Measurements from ENCODE around the gene FUS.

GRCh38 chr16:31134091-31134571 lies 45.8 kb upstream of the FUS start:
- TF ChIP-seq SIN3B (IDR thresholded peaks at IDR 0.05; ENCODE audit: low read depth) (no peak), CTCF (IDR thresholded peaks at IDR 0.05 in 2 of 3, conservative IDR thresholded peaks at IDR 0.05 in 1 of 3; ENCODE audit: insufficient read depth in 2 of 3, low read depth in 1 of 3, low read length in 3 of 3) (no peak), ZZZ3 (IDR thresholded peaks at IDR 0.05) (no peak), ETV5 (CRISPR knock-in tag; IDR thresholded peaks at IDR 0.05; ENCODE audit: low read depth) (no peak), NRF1 (conservative IDR thresholded peaks at IDR 0.05 in 1 of 2, IDR thresholded peaks at IDR 0.05 in 1 of 2) (no peak), PCBP2 (IDR thresholded peaks at IDR 0.05; ENCODE audit: low read depth, low read length, poor library complexity, severe bottlenecking) (no peak), LCOR (CRISPR knock-in tag; IDR thresholded peaks at IDR 0.05) (no peak), EZH2 (IDR thresholded peaks at IDR 0.05; ENCODE audit: borderline replicate concordance, low read depth, low read length) (no peak), HIVEP1 (CRISPR knock-in tag; IDR thresholded peaks at IDR 0.05) (no peak), HDAC1 (IDR thresholded peaks at IDR 0.05) (no peak), EGR1 (conservative IDR thresholded peaks at IDR 0.05) (no peak), NFE2L1 (tag; IDR thresholded peaks at IDR 0.05; ENCODE audit: borderline replicate concordance, low read depth) (no peak), SREBF2 (CRISPR knock-in tag; IDR thresholded peaks at IDR 0.05) (no peak)
- TF ChIP-seq, protein P1, sequence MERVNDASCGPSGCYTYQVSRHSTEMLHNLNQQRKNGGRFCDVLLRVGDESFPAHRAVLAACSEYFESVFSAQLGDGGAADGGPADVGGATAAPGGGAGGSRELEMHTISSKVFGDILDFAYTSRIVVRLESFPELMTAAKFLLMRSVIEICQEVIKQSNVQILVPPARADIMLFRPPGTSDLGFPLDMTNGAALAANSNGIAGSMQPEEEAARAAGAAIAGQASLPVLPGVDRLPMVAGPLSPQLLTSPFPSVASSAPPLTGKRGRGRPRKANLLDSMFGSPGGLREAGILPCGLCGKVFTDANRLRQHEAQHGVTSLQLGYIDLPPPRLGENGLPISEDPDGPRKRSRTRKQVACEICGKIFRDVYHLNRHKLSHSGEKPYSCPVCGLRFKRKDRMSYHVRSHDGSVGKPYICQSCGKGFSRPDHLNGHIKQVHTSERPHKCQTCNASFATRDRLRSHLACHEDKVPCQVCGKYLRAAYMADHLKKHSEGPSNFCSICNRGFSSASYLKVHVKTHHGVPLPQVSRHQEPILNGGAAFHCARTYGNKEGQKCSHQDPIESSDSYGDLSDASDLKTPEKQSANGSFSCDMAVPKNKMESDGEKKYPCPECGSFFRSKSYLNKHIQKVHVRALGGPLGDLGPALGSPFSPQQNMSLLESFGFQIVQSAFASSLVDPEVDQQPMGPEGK (CRISPR knock-in tag; IDR thresholded peaks at IDR 0.05; ENCODE audit: borderline replicate concordance) = no peak
